GM19099 (cell line): ENCODE measurements around the gene YIPF3.
A peak's percentile ranks its signal among the peaks of the same experiment; 100 is the strongest.

Source experiments
- POLR2A ChIP-seq: IDR thresholded peaks from 3 replicates; pipeline ENCODE4 v1.6.1; 2011; ENCODE audit warnings: low read depth; ENCODE audit not compliant: insufficient read length; ENCODE audit errors: extremely low read depth

The YIPF3 gene

DNA sequence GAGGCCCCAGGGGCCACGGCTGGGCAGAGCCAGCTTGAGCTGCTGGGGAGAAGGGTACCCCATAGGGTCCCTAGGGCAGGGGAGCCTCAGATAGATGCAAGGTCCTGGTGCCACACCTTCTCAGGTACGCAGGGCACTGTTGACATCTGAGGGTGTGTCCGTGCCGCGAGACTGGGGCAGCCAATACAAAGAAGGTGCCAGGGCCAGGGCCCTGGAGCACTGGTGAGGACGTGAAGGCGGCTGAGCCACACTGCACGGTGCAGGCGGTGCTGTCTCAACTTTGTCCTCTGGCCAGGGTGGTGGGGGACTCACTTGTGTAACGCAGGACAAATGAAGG lies 5.9 kb downstream of the YIPF3 start:
- no peak for TF ChIP-seq POLR2A

DNA sequence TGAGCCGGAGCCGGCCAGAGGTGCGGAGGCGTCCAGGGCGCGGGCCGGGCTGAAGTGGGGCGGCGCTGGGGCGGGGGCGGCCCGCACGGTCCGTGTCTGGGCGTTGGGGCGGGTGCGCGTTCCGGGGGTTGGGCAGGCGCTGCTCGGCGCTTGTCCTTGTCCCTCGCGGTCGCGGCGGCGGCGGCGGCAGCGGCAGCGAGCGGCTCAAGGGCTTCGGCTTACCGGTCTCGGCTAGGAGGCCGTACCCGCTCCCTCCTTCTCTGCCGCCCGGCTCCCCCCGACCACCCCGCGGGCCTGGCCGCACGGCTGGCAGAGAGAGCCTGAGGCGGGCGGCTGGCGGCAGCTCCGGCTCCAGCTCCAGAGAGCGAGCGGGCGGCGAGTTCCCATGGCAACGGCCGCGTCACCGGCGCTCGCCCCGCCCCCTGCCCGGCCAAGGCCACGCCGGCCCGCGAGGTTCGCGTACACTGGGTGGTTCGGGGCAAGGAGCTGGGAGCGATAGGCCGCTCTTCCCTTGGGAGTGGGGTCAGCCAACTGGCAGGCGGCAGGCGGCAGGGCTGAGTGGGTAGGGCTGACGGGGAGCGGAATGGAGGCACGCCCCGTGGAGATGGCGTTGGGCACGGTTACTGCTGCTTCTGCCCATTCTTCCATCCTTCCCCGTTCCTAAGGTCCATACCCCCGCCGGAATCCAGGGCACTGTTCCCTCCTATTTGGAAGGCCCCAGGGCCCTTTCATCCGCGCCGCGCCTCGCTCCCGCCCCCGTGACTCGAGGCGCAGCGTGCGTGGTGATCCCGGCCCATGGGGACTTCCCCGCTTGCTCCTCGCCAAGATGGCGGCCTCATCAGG lies 6.5 kb downstream of the YIPF3 start, which contains the start of gene LRRC73:
Gene LRRC73 (minus strand): TSS at position 363 of the 843 bp plus-strand sequence. CDS start 561 bp downstream, outside the sequence.
- TF ChIP-seq POLR2A, result peak; percentile 27

DNA sequence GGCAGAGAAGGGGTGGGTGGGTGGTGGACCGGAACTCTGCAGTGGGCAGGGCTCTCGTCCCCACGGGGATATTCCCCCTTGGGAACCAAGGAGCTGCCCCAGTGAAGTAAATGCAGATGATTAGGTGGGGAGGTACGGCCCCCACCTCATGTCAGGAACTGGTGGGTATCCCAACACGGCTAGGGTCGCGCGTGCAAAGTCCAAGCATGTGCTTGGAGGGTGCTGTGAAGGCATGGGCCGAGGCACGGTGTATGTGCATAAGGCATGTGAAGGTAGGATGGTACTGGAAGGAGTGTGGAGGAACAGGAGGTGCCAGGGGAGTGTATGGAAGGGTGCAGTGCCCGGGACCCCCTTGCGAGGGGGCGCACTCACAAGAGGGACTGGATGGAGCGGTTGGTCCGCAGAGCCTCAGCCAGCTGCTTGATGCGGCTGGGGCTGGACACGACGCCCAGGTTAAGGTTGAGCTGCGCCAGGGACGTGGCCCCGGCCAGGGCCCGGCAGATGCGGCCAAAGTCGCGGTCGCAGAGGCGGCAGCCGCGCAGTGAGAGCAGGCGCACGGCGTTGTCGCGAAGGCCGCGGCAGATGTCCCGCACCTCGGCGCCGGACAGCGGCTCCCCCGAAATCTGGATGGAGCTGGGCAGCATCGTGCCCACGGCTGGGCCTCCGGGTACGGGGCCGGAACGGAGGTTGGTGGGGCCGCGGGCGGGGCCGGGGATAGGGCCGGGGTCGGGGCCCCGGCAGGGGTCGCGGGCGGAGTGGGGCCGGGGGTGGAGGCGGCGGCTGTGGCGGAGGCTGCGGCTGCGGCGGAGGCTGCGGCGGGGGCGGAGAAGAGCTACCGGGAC lies 7.4 kb downstream of the YIPF3 start:
- no peak for TF ChIP-seq POLR2A

DNA sequence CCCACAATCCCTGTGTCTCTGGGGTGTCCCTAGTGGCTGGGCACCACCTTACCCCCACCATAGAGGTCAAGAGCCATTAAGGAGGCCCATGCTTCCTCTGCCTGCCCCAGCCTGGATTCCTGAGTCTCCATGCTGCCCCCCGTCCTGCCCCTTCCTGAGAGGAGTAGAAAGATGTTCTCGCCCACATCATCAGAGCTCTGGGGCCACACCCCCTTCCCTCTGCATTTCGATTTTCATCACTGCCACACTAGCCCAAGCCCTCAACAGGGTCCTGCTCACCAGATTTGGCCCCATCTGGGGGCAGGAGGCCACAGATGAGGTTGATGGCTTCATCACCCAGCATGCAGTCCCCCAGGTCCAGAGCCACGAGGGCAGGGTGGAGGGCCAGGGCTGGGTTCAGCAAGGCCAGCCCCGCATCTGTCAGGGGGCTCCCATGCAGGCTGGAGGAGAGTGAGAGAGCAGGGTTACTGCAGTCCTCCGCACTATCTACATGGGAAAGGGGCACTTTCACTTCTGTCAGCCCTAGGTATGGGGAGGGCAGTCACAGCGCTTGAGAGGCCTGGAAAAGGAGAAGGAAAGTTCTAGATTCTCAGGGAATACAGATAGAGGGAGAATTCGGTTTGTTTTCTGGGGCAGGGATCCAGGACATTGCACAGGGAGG lies 8.1 kb downstream of the YIPF3 start:
- no peak for TF ChIP-seq POLR2A

DNA sequence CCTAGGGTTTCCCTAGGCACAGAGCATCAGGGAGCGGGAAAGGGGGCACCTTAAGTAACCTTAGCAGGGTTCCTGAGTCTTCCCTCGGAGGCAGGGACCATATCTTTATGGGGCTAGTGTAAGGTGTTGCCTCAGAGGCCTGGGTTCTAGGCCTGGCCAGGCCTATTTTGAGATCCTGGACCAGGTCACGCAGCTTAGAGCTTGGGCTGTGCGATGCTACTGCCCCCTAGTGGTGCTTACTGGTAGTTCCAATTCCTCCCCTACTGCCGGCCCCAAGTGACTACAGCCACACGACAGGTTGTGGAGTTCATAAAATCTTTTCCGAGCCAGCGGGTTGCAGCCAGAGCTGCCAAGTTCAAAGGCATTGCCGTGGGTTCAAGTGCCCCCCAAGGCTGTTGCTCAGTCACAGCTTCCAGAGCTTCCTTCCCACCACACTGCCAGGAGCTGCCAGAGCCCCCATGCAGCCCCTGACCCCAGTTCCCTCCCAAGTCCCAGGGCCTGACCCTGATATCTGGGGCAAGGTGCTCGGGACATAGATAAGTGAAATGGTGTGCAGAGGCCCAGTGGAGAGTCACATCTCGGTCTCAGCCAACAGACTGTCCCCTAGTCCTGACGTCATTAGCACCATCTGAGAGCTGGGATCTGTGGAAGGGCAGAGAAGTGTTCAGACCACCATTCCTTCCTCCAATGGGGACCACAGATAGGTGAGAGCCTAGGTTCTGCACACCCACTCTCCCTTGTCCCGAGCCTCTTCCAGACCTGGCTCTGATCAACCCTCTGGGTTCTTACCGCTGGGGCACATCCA lies 9.9 kb downstream of the YIPF3 start:
- no peak for TF ChIP-seq POLR2A

DNA sequence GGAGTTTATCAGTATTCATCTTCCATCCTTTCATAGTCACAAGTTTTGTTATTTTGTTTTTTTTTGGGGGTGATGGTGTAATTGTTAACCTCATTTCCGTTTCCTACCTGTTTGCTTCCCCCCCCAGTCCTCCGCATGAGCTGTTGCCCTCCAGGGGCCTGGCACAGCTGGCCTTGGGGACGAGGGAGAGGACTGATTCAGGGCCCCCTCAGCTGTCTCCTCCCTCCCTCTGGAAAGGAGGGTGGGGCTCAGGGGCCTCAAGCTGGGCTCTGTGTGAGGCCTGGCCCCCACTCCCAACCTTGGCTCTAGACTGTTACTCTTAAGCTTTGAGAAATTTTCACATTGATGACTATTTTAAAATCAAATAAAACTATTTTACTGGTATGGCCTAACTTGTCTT lies 10.6 kb downstream of the YIPF3 start:
- no peak for TF ChIP-seq POLR2A

DNA sequence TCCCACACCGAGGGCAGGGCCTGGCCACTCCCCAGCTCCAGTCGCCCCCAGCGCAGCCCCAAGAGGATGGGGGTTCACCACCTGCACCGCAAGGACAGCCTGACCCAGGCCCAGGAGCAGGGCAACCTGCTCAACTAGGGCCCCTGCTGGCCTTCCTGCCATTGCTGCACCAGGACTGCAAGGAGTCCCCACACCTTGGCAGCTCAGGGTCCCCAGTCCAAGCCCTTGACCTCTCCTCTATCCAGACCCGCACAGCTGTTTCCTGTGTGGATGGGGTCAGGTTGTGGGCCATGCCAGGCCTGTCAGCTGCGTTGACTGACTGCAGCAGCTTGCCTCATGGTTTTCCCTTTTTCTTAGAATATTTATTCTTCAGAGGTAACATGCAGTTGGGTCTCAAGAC lies 11.0 kb downstream of the YIPF3 start:
- TF ChIP-seq POLR2A, result no peak

DNA sequence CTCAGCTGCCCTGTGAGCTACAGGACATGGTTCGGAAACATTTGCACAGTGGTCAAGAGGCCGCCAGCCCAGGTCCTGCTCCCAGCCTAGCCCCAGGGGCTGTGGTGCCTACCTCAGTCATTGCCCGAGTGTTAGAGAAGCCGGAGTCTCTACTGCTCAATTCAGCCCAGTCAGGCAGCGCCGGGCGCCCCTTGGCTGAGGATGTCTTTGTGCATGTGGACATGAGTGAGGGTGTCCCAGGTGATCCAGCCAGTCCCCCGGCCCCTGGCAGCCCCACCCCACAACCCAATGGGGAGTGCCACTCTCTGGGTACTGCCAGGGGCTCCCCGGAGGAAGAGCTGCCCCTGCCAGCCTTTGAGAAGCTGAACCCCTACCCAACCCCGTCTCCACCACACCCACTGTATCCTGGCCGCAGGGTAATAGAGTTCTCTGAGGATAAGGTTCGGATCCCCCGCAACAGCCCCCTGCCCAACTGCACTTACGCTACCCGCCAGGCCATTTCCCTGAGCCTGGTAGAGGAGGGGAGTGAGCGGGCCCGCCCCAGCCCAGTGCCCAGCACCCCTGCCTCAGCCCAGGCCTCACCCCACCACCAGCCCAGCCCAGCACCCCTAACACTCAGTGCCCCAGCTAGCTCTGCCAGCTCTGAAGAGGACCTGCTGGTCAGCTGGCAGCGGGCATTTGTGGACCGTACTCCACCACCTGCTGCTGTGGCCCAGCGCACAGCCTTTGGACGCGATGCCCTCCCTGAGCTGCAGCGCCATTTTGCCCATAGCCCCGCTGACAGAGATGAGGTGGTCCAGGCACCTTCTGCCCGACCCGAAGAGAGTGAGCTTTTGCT lies 11.8 kb downstream of the YIPF3 start:
- no peak for TF ChIP-seq POLR2A

DNA sequence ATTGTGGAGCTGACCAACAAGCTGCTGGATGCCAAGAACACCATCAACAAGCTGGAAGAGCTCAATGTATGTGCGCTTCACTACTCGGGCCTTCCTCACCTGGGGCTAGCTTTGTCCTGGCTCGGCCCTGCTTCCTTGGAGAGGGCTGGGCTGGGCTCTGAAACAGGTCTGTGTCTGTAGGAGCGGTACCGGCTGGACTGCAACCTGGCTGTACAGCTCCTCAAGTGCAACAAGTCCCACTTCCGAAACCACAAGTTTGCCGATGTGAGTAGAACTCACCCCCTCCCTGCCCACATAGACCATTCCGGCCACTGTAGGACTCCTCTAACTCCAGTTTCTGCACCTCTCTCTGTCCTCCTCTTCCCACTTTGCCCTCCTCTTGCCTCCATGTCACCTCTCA lies 13.3 kb downstream of the YIPF3 start:
- TF ChIP-seq POLR2A, result no peak

DNA sequence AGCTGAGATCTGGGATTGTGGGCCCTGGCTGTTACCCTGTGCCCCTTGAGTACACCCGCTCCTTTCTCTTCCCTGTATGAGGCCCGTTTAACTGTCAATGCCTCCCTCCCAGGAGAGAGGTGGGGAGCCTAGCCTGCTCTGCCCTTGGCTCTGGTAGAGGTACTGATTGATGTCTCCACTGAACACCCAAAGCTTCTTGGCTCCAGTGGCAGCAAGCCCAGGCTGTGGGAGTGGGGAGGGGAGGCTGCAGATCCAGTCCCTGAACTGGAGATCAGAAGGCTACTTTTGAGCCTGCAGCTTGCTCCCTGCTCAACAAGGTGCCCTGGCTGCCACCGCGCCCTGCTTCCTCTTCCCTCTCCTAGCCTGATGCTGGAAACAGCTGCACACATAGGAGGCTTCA lies 14.1 kb downstream of the YIPF3 start:
- no peak for TF ChIP-seq POLR2A

DNA sequence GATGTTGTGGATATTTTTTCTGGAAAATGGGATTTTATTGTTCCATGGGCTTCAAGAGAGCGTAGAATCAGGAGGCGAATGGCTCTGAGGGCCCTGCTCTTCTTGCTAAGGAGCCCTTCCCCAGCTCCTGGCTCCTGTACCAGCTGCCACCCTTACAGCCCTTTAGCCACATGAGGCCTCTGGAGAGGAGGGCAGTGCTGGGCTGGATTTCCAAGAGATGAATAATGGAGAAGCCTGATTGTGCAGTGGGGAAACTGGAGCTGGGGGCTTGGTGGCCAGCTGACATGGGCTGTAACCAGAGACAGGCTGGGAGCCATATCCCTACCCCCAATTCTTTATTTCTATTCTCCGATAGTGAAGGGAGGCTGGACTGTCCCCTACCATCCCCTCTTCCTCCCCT lies 15.8 kb downstream of the YIPF3 start:
- TF ChIP-seq POLR2A, result no peak

DNA sequence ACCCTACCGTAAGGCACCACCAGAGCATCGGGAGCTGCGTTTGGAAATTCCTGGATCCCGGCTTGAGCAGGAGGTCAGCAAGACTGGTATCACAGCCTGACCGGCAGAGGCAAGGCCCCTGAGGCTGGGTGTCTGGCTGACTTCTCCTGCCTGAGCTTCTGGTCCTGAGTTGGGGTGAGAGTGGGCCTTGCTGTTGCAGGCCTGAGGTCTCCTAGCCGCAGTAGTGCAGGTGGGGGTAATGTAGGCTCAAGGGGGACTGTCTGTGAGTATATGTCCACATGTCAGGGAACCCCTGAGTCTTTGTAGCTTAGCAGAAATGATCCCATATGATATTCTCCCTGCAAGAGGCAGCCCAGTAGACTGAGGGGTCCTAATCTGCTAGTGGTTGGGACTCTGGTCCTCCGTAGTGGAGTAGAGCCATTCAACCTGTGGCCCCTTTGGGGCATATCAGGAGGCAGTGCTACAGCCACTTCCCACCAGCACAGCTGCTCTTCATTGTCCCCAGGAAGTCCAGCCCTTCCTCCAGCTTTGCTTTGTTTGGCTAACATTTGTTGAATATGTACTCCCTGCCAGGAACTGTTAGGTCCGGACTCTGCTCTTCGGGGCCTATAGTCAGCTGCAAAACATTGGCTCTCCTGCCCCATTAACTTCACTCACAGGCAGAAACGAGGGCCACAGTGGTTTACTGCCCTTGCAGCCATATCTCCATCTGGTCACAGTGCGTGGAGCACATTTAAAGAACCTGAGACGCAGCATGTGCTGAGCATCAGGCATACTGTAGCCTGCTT lies 17.5 kb downstream of the YIPF3 start:
- no peak for TF ChIP-seq POLR2A

DNA sequence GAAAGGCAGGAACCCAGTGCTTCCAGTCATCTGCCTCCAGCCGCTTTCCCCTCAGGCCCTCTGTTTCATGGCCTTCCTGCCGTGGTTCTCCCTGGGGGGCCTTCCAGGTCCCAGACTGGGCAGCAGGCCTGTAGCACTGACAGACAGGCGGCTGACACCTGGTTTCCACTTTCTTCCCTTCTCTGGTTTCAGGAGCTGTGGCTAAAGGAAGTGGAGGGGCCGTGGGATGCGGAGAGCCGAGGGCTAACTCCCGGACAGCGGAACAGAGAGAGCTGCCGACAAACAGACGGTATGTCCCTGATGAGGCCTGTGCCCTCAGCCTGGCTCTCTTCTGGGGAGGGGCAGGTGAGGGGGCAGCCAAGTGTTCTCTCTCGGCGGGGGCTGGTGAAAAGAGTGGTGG lies 19.0 kb downstream of the YIPF3 start:
- TF ChIP-seq POLR2A, result no peak
